ENCODE data around the gene TM4SF5. TPM values are rescaled to one million over a fixed set of nuclear protein-coding genes. Genes with fewer than 3 reads are reported as not detected.

Gene TM4SF5
- total and polyA plus RNA-seq, 10 donors = not detected

- H3K4me1 ChIP-seq = no peaks in the 10 kb centered on the region
- no peak overlapping the region for H3K27ac ChIP-seq
- H3K9me3 ChIP-seq = no peaks in the 10 kb centered on the region
- intact Hi-C loops (cut with DNase I; ENCODE audit: low total_unique reads) = no loop called here
- no peak for DNase-seq
- WGBS, 5 donors = 88 to 98% (median 94%) methylated on average over 10 to 13 of the region's 13 CpGs
- TF ChIP-seq CTCF (IDR thresholded peaks at IDR 0.05 in 8 of 11, conservative IDR thresholded peaks at IDR 0.05 in 3 of 11) = no peak
- TF ChIP-seq POLR2A (IDR thresholded peaks at IDR 0.05) = no peak
- TF ChIP-seq POLR2AphosphoS5 (IDR thresholded peaks at IDR 0.05) = no peak
- peaks cover 0 to 61% (median 21%) of the 10 kb centered on the region in 6 donors for H3K36me3 ChIP-seq
- no peaks in the 10 kb centered on the region for H3K27me3 ChIP-seq (replicated peaks in 1 of 7)
- H3K4me3 ChIP-seq = no peak overlapping the region
These were observed 45.1 kb downstream of the TM4SF5 start for GRCh38 chr17:4816826-4817225.

- no peak for DNase-seq
- TF ChIP-seq POLR2AphosphoS5 (IDR thresholded peaks at IDR 0.05) (no peak), CTCF (IDR thresholded peaks at IDR 0.05 in 8 of 11, conservative IDR thresholded peaks at IDR 0.05 in 3 of 11) (no peak), POLR2A (IDR thresholded peaks at IDR 0.05) (no peak)
- H3K4me3 ChIP-seq = no peak overlapping the region
- H3K27me3 ChIP-seq (replicated peaks in 1 of 7) = no peaks in the 10 kb centered on the region
- intact Hi-C loops (cut with DNase I; ENCODE audit: low total_unique reads) = no loop called here
- H3K4me1 ChIP-seq = no peaks in the 10 kb centered on the region
- no peak overlapping the region for H3K27ac ChIP-seq
- WGBS, 5 donors = 79 to 87% (median 82%) methylated on average over 12 of the region's 12 CpGs
- H3K9me3 ChIP-seq = no peaks in the 10 kb centered on the region
- peaks cover 0 to 74% (median 21%) of the 10 kb centered on the region in 6 donors for H3K36me3 ChIP-seq
These were observed 46.6 kb downstream of the TM4SF5 start for GRCh38 chr17:4818276-4818675.

DNA sequence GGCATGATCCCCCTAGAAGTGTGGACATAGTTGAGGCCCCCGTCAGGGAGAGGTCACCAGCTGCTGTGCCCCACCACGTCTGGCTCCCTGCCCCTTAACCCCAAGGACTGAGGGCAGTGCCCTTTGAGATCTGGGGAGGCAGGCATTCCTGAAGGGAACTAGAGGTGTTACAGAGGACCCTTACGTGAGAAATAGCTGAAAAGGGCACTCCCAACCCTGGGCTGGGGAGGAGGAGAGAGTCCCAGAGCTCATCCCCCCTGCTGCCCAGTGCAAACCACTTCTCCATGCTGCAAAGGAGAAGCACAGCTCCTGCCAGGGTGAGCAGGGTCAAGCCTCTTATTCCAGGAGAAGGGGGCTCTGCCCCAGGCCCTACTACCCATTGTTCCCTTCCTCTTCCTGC, 51.1 kb downstream of the TM4SF5 start:
- H3K36me3 ChIP-seq = peaks cover 0 to 50% (median 5%) of the 10 kb centered on the region in 6 donors
- no peak for DNase-seq
- 59 to 85% (median 70%) methylated on average over 3 of the region's 3 CpGs for WGBS, 5 donors
- intact Hi-C loops (cut with DNase I; ENCODE audit: low total_unique reads) = no loop called here
- no peak overlapping the region for H3K4me3 ChIP-seq
- no peaks in the 10 kb centered on the region for H3K4me1 ChIP-seq
- TF ChIP-seq POLR2A (IDR thresholded peaks at IDR 0.05) (no peak), POLR2AphosphoS5 (IDR thresholded peaks at IDR 0.05) (no peak), CTCF (IDR thresholded peaks at IDR 0.05 in 8 of 11, conservative IDR thresholded peaks at IDR 0.05 in 3 of 11) (no peak)
- no peaks in the 10 kb centered on the region for H3K27me3 ChIP-seq (replicated peaks in 1 of 7)
- no peak overlapping the region for H3K27ac ChIP-seq
- H3K9me3 ChIP-seq = no peaks in the 10 kb centered on the region

DNA sequence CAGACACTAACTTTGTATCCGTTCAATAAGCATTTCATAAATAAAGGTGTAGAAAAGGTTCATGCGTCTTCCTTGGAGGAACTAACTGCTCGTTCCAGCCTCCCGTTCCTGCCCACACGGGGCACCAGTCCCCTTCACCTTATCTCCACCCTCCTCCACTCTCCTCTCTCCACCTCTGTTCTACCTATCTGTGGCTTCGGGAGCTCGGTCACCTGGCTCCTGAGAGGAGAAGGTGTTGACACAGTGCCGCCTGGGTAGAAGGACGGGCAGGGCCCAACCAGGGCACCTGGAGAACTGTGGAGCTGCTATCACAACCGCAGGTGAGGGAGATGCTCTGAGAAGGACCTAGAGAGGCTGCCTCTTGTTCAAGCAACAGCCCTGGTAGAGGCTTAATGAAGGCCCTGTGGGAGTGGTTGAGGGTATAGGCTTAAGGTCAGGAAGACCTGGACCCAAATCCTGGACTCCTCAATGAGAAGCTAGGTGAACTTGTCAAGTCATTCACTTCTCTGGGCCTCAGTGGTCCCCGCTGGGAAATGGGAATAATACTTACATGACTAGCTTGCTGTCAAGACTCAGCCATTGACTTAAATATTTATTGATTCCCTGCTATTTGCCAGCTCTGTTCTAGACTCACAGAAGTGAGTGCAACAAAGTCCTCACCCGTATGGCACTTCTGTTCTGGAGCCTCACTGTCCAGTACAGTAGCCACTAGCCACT, 51.8 kb downstream of the TM4SF5 start:
- 76 to 82% (median 76%) methylated on average over 12 of the region's 12 CpGs for WGBS, 5 donors

More for the DNA sequence above, 51.8 kb downstream of the TM4SF5 start:
- H3K27me3 ChIP-seq (replicated peaks in 1 of 7) = no peaks in the 10 kb centered on the region
- no peak overlapping the region for H3K27ac ChIP-seq
- H3K36me3 ChIP-seq = peaks cover 0 to 44% (median 4%) of the 10 kb centered on the region in 6 donors
- no peak overlapping the region for H3K4me3 ChIP-seq
- intact Hi-C loops (cut with DNase I; ENCODE audit: low total_unique reads) = no loop called here
- no peaks in the 10 kb centered on the region for H3K4me1 ChIP-seq
- no peak for TF ChIP-seq POLR2AphosphoS5 (IDR thresholded peaks at IDR 0.05)
- TF ChIP-seq CTCF (IDR thresholded peaks at IDR 0.05 in 8 of 11, conservative IDR thresholded peaks at IDR 0.05 in 3 of 11) = no peak
- no peak for TF ChIP-seq POLR2A (IDR thresholded peaks at IDR 0.05)
- no peak for DNase-seq
- no peaks in the 10 kb centered on the region for H3K9me3 ChIP-seq

All from spleen (tissue), 11 donors.